ENCODE measurements around the gene USH1G. TPM values are rescaled to one million over a fixed set of nuclear protein-coding genes. Genes with fewer than 3 reads are reported as not detected.

USH1G gene
- total and polyA plus RNA-seq, 2 of the 13 experiments (the other 11 are each of a cell fraction or from before 2014, with no cell fraction given), result 0.04 TPM; not detected in 1

GRCh38 chr17:74866198-74866835, 56.7 kb downstream of the USH1G start:
- no peak overlapping the region for H3K9ac ChIP-seq (ENCODE audit: insufficient read depth, low read depth, low read length)
- ChIA-PET POLR2A (interaction anchor here (1.1 kb wide), 1 partner anchor 9 kb away, joined by 3 read pairs; no protein-coding TSS in a partner anchor), CTCF (ENCODE audit: low intra/inter-chr PET ratio, low total read pairs) (no interaction called here)
- H3K4me2 ChIP-seq (ENCODE audit: low read depth, low read length), result no peak overlapping the region
- DNase-seq (ENCODE audit: low spot score) (no peak), FAIRE-seq (no peak), ATAC-seq (no peak)
- H4K20me1 ChIP-seq (ENCODE audit: insufficient read depth, low read length), result no peaks in the 10 kb centered on the region
- no peak overlapping the region for H3K4me3 ChIP-seq (replicated peaks in 1 of 3; ENCODE audit: insufficient read depth in 1 of 3, low read depth in 2 of 3, low read length in 3 of 3)
- peaks cover 4 to 5% of the 10 kb centered on the region in 2 experiments; a peak in 4 of 5 replicates for H3K36me3 ChIP-seq (replicated peaks in 1 of 2; ENCODE audit: control insufficient read depth in 1 of 2, insufficient read depth in 2 of 2, low read length in 2 of 2)
- 92% methylated on average over 17 of the region's 19 CpGs for WGBS (ENCODE audit: low lambda C conversion rate)
- intact Hi-C loops (cut with micrococcal nuclease; ENCODE audit: unreplicated experiment) (loop anchor here (10.0 kb wide), 1 partner anchor 212 kb away; no protein-coding TSS in a partner anchor), in situ Hi-C loops (cut with HindIII; ENCODE audit: extremely low pct_ligation_motif_present, low pct_unique_long_range_greater_than_20kb) (no loop called here)
- TF ChIP-seq ZNF136 (CRISPR knock-in tag; IDR thresholded peaks at IDR 0.05; ENCODE audit: low read depth) (no peak), NFAT5 (CRISPR knock-in tag; IDR thresholded peaks at IDR 0.05) (no peak), NPAS2 (CRISPR knock-in tag; IDR thresholded peaks at IDR 0.05; ENCODE audit: borderline replicate concordance) (no peak), RBFOX2 (IDR thresholded peaks at IDR 0.05; ENCODE audit: low read depth, low read length) (peak; percentile 54; the same call in 1 of the 2 replicates), AGO2 (optimal IDR thresholded peaks at IDR 0.05; ENCODE audit: low read depth, low read length) (peak; percentile 74)
- no peak overlapping the region for H3K27ac ChIP-seq (ENCODE audit: extremely low read length, insufficient read depth, low read length)
- H3K9me3 ChIP-seq (ENCODE audit: low read length), result no peaks in the 10 kb centered on the region
- H3K27me3 ChIP-seq (ENCODE audit: control insufficient read depth in 1 of 2, insufficient read depth in 2 of 2, low read length in 2 of 2), result no peaks in the 10 kb centered on the region
- H3K79me2 ChIP-seq (ENCODE audit: insufficient read depth, low read length), result no peaks in the 10 kb centered on the region
- no peak overlapping the region for H2AFZ ChIP-seq (ENCODE audit: low read length)
- peaks cover 61% of the 10 kb centered on the region for H3K4me1 ChIP-seq (ENCODE audit: insufficient read depth, low read length)
- BruUV-seq (replicated peaks), result no TSS peak

Other genes with a start within 250 kb of the USH1G start
- gene CD300LF, start 210.3 kb downstream of the USH1G start, total RNA-seq (2016; rRNA removed; fragmentation: Illumina TruSeq; extraction: Trizol), result not detected in 2 replicates
- gene CD300LF, start 210.3 kb downstream of the USH1G start, polyA plus RNA-seq (2011; rRNA removed), result not detected in 2 replicates
- 0.91 and 1.1 TPM in 2 replicates for gene RAB37, start 186.0 kb downstream of the USH1G start, total RNA-seq (2016; rRNA removed; fragmentation: Illumina TruSeq; extraction: Trizol)
- gene RAB37, start 186.0 kb downstream of the USH1G start, polyA plus RNA-seq (2011; rRNA removed), result 3.7 and 4.7 TPM in 2 replicates
- gene NHERF1, start 174.6 kb downstream of the USH1G start, total RNA-seq (2016; rRNA removed; fragmentation: Illumina TruSeq; extraction: Trizol), result 138 and 169 TPM in 2 replicates
- 266 and 269 TPM in 2 replicates for gene NHERF1, start 174.6 kb downstream of the USH1G start, polyA plus RNA-seq (2011; rRNA removed)
- gene NAT9, start 146.9 kb downstream of the USH1G start, total RNA-seq (2016; rRNA removed; fragmentation: Illumina TruSeq; extraction: Trizol), result 37.6 and 44.2 TPM in 2 replicates
- 39.7 and 49.8 TPM in 2 replicates for gene NAT9, start 146.9 kb downstream of the USH1G start, polyA plus RNA-seq (2011; rRNA removed)
- 0.11 TPM in 1 of 2 replicates, not detected in the other for gene GRIN2C, start 63.4 kb downstream of the USH1G start, total RNA-seq (2016; rRNA removed; fragmentation: Illumina TruSeq; extraction: Trizol)
- 0.03 and 0.07 TPM in 2 replicates for gene GRIN2C, start 63.4 kb downstream of the USH1G start, polyA plus RNA-seq (2011; rRNA removed)
- gene FDXR, start 50.3 kb downstream of the USH1G start, total RNA-seq (2016; rRNA removed; fragmentation: Illumina TruSeq; extraction: Trizol), result 99.0 and 116 TPM in 2 replicates
- gene FDXR, start 50.3 kb downstream of the USH1G start, polyA plus RNA-seq (2011; rRNA removed), result 23.4 and 27.7 TPM in 2 replicates
- 0.11 TPM in 1 of 2 replicates, not detected in the other for gene FADS6, start 29.6 kb downstream of the USH1G start, total RNA-seq (2016; rRNA removed; fragmentation: Illumina TruSeq; extraction: Trizol)
- gene FADS6, start 29.6 kb downstream of the USH1G start, polyA plus RNA-seq (2011; rRNA removed), result 0.11 and 0.20 TPM in 2 replicates
- gene OTOP2, start 1.0 kb upstream of the USH1G start, total RNA-seq (2016; rRNA removed; fragmentation: Illumina TruSeq; extraction: Trizol), result not detected in 2 replicates
- not detected in 2 replicates for gene OTOP2, start 1.0 kb upstream of the USH1G start, polyA plus RNA-seq (2011; rRNA removed)
- gene OTOP3, start 12.6 kb upstream of the USH1G start, total RNA-seq (2016; rRNA removed; fragmentation: Illumina TruSeq; extraction: Trizol), result not detected in 2 replicates
- gene OTOP3, start 12.6 kb upstream of the USH1G start, polyA plus RNA-seq (2011; rRNA removed), result not detected in 2 replicates
- 1.7 and 2.1 TPM in 2 replicates for gene HID1, start 49.5 kb upstream of the USH1G start, total RNA-seq (2016; rRNA removed; fragmentation: Illumina TruSeq; extraction: Trizol)
- gene HID1, start 49.5 kb upstream of the USH1G start, polyA plus RNA-seq (2011; rRNA removed), result 10.6 and 17.1 TPM in 2 replicates
- 1.9 and 2.1 TPM in 2 replicates for gene CDR2L, start 64.4 kb upstream of the USH1G start, total RNA-seq (2016; rRNA removed; fragmentation: Illumina TruSeq; extraction: Trizol)
- gene CDR2L, start 64.4 kb upstream of the USH1G start, polyA plus RNA-seq (2011; rRNA removed), result 1.9 and 2.1 TPM in 2 replicates
- 68.9 and 101 TPM in 2 replicates for gene MRPL58, start 89.4 kb upstream of the USH1G start, total RNA-seq (2016; rRNA removed; fragmentation: Illumina TruSeq; extraction: Trizol)
- gene MRPL58, start 89.4 kb upstream of the USH1G start, polyA plus RNA-seq (2011; rRNA removed), result 39.7 and 44.9 TPM in 2 replicates
- gene ATP5PD, start 123.7 kb upstream of the USH1G start, total RNA-seq (2016; rRNA removed; fragmentation: Illumina TruSeq; extraction: Trizol), result 428 and 565 TPM in 2 replicates
- gene ATP5PD, start 123.7 kb upstream of the USH1G start, polyA plus RNA-seq (2011; rRNA removed), result 151 and 158 TPM in 2 replicates
- gene KCTD2, start 124.0 kb upstream of the USH1G start, total RNA-seq (2016; rRNA removed; fragmentation: Illumina TruSeq; extraction: Trizol), result 27.5 and 28.3 TPM in 2 replicates
- 32.6 and 35.2 TPM in 2 replicates for gene KCTD2, start 124.0 kb upstream of the USH1G start, polyA plus RNA-seq (2011; rRNA removed)
- 0.42 and 0.69 TPM in 2 replicates for gene SLC16A5, start 164.7 kb upstream of the USH1G start, total RNA-seq (2016; rRNA removed; fragmentation: Illumina TruSeq; extraction: Trizol)
- 5.6 and 10.9 TPM in 2 replicates for gene SLC16A5, start 164.7 kb upstream of the USH1G start, polyA plus RNA-seq (2011; rRNA removed)
- gene ARMC7, start 186.7 kb upstream of the USH1G start, total RNA-seq (2016; rRNA removed; fragmentation: Illumina TruSeq; extraction: Trizol), result 4.2 and 4.4 TPM in 2 replicates
- gene ARMC7, start 186.7 kb upstream of the USH1G start, polyA plus RNA-seq (2011; rRNA removed), result 3.9 and 5.1 TPM in 2 replicates
- 31.4 and 48.6 TPM in 2 replicates for gene NT5C, start 208.5 kb upstream of the USH1G start, total RNA-seq (2016; rRNA removed; fragmentation: Illumina TruSeq; extraction: Trizol)
- 42.8 and 42.9 TPM in 2 replicates for gene NT5C, start 208.5 kb upstream of the USH1G start, polyA plus RNA-seq (2011; rRNA removed)
- 237 and 256 TPM in 2 replicates for gene JPT1, start 231.3 kb upstream of the USH1G start, total RNA-seq (2016; rRNA removed; fragmentation: Illumina TruSeq; extraction: Trizol)
- gene JPT1, start 231.3 kb upstream of the USH1G start, polyA plus RNA-seq (2011; rRNA removed), result 32.1 and 43.3 TPM in 2 replicates

All from HepG2 (cell line).